AG09319 (cell line): ENCODE measurements around the gene FSCB.

Experiments used
- DNase-seq: peaks from one replicate; pipeline ENCODE4 v3.0.0-alpha.2; 2010; ENCODE audit warnings: low read depth; ENCODE audit errors: extremely low read depth
- CTCF ChIP-seq: IDR thresholded peaks from 2 replicates; pipeline ENCODE4 v1.5.1; 2011; ENCODE audit warnings: low read depth, mild to moderate bottlenecking, inconsistent platforms, low read length, moderate library complexity

FSCB gene

GRCh38 chr14:44508834-44509233 is 1.8 kb upstream of the FSCB start:
- no peak for DNase-seq
- no peak for TF ChIP-seq CTCF

GRCh38 chr14:44505588-44505987 is 1.5 kb downstream of the FSCB start:
- TF ChIP-seq CTCF, result no peak
- DNase-seq, result no peak

- no peak for TF ChIP-seq CTCF
- no peak for DNase-seq
These were observed 9.9 kb downstream of the FSCB start for GRCh38 chr14:44497148-44497547.

GRCh38 chr14:44494137-44494536 is 12.9 kb downstream of the FSCB start:
- DNase-seq, result no peak
- TF ChIP-seq CTCF, result no peak

GRCh38 chr14:44490966-44491365 is 16.1 kb downstream of the FSCB start:
- no peak for TF ChIP-seq CTCF
- DNase-seq, result no peak

- no peak for DNase-seq
These were observed 29.1 kb downstream of the FSCB start for GRCh38 chr14:44477953-44478352.

GRCh38 chr14:44468771-44469170 is 38.3 kb downstream of the FSCB start:
- TF ChIP-seq CTCF, result no peak
- DNase-seq, result no peak

More at GRCh38 chr14:44477953-44478352, 29.1 kb downstream of the FSCB start:
- TF ChIP-seq CTCF, result no peak
